Fibroblast of lung (primary cell): ENCODE results near the gene SMIM36. TPM values are rescaled to one million over a fixed set of nuclear protein-coding genes. Genes with fewer than 3 reads are reported as not detected.
"Not testable (repeated sequence)": the region's sequence is repeated elsewhere in the genome, so short reads cannot be mapped to it uniquely, and the experiment has no call there.

ENCODE experiments used
- DNase-seq, 2 donors: peaks; one replicate each; pipeline versions ENCODE4 v3.0.0 to v3.0.0-alpha.2; 2010; ENCODE audit warnings: low read depth in 2 of 2
- H2AFZ ChIP-seq: 2 replicates; pipeline ENCODE4 v1.5.1; 2012; ENCODE audit warnings: low read length, control low read depth, inconsistent platforms
- H3K27ac ChIP-seq: 2 replicates; pipeline ENCODE4 v1.5.1; 2011; ENCODE audit warnings: low read length, control low read depth; ENCODE audit not compliant: insufficient read depth
- H3K27me3 ChIP-seq: 2 replicates; pipeline ENCODE4 v1.5.1; 2011; ENCODE audit warnings: mild to moderate bottlenecking, low read length; ENCODE audit not compliant: control insufficient read depth, insufficient read depth
- H3K36me3 ChIP-seq: 2 replicates; pipeline ENCODE4 v1.5.1; 2011; ENCODE audit warnings: low read length; ENCODE audit not compliant: control insufficient read depth, insufficient read depth
- H3K4me1 ChIP-seq: 2 replicates; pipeline ENCODE4 v1.5.1; 2011; ENCODE audit warnings: low read length; ENCODE audit not compliant: control insufficient read depth, insufficient read depth; ENCODE audit errors: extremely low read depth
- H3K4me2 ChIP-seq: 2 replicates; pipeline ENCODE4 v1.5.1; 2011; ENCODE audit warnings: low read length, control low read depth; ENCODE audit not compliant: insufficient read depth; ENCODE audit errors: extremely low read depth
- H3K4me3 ChIP-seq, 4 experiments: fragments of 200-600 bp in 1 of 4; sonication (generic) in 1 of 4; replicated peaks in 1 of 4; 2 replicates each; pipeline ENCODE4 v1.5.1; 2011 to 2016; ENCODE audit warnings: low read length in 4 of 4, low read depth in 3 of 4, mild to moderate bottlenecking in 3 of 4, control low read depth in 2 of 4, inconsistent platforms in 1 of 4, mixed read lengths in 1 of 4; ENCODE audit not compliant: insufficient read depth in 1 of 4; ENCODE audit errors: control extremely low read depth in 1 of 4
- H3K79me2 ChIP-seq: 2 replicates; pipeline ENCODE4 v1.5.1; 2012; ENCODE audit warnings: mild to moderate bottlenecking, low read length, inconsistent platforms; ENCODE audit not compliant: control insufficient read depth, insufficient read depth
- H3K9ac ChIP-seq: 2 replicates; pipeline ENCODE4 v1.5.1; 2011; ENCODE audit warnings: mild to moderate bottlenecking, low read length, control low read depth; ENCODE audit not compliant: insufficient read depth
- H3K9me3 ChIP-seq: 2 replicates; pipeline ENCODE4 v1.5.1; 2012; ENCODE audit warnings: low read depth, low read length; ENCODE audit not compliant: control insufficient read depth, insufficient read depth
- H4K20me1 ChIP-seq: 2 replicates; pipeline ENCODE4 v1.5.1; 2011; ENCODE audit warnings: low read length; ENCODE audit not compliant: control insufficient read depth, insufficient read depth; ENCODE audit errors: extremely low read depth
- EZH2 ChIP-seq: IDR thresholded peaks from 2 replicates; pipeline ENCODE4 v1.5.1; 2012; ENCODE audit warnings: low read length, control low read depth, mild to moderate bottlenecking; ENCODE audit errors: missing control alignments
- polyA plus RNA-seq, 2 donors: library from polyadenylated mRNA; depleted of rRNA in 1 of 2; stranded (reverse) in 1 of 2; unstranded in 1 of 2; fragments of >200 nt; gene quantifications; 2 replicates each; pipeline ENCODE4 v1.2.1, GENCODE V29; 2011 to 2012; ENCODE audit warnings: missing spikeins in 1 of 2
- total RNA-seq: library from RNA; depleted of rRNA; stranded (reverse); fragments of >200 nt; gene quantifications from 2 replicates; pipeline ENCODE4 v1.2.1, GENCODE V29; 2014
- TF ChIP-seq, protein P1 (sequence below), 2 donors: IDR thresholded peaks in 1 of 2; conservative IDR thresholded peaks in 1 of 2; 1 replicate in 1 of 2; 2 replicates in 1 of 2; pipeline ENCODE4 v1.5.1; 2011 to 2012; ENCODE audit warnings: low read length in 2 of 2, control low read depth in 1 of 2, inconsistent platforms in 1 of 2, low read depth in 1 of 2, mild to moderate bottlenecking in 1 of 2

The SMIM36 gene
- total and polyA plus RNA-seq, 2 donors (not counting 1 experiment from before 2014, with no cell fraction given), result not detected

- H4K20me1 ChIP-seq, result no peaks in the 10 kb centered on the region
- H3K79me2 ChIP-seq, result no peaks in the 10 kb centered on the region
- no peaks in the 10 kb centered on the region for H3K9me3 ChIP-seq
- peaks cover 21% of the 10 kb centered on the region for H3K4me1 ChIP-seq
- no peak overlapping the region for H3K9ac ChIP-seq
- H3K36me3 ChIP-seq, result no peaks in the 10 kb centered on the region
- H3K4me3 ChIP-seq, result no peak overlapping the region
- DNase-seq, result peak in 1 of 2 donors; percentile 58
- no peak for TF ChIP-seq EZH2
- TF ChIP-seq, protein P1, sequence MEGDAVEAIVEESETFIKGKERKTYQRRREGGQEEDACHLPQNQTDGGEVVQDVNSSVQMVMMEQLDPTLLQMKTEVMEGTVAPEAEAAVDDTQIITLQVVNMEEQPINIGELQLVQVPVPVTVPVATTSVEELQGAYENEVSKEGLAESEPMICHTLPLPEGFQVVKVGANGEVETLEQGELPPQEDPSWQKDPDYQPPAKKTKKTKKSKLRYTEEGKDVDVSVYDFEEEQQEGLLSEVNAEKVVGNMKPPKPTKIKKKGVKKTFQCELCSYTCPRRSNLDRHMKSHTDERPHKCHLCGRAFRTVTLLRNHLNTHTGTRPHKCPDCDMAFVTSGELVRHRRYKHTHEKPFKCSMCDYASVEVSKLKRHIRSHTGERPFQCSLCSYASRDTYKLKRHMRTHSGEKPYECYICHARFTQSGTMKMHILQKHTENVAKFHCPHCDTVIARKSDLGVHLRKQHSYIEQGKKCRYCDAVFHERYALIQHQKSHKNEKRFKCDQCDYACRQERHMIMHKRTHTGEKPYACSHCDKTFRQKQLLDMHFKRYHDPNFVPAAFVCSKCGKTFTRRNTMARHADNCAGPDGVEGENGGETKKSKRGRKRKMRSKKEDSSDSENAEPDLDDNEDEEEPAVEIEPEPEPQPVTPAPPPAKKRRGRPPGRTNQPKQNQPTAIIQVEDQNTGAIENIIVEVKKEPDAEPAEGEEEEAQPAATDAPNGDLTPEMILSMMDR (conservative IDR thresholded peaks at IDR 0.05 in 1 of 2, IDR thresholded peaks at IDR 0.05 in 1 of 2; ENCODE audit: low read depth in 1 of 2, low read length in 2 of 2), result no peak
- peak overlapping the region; percentile 54 for H3K4me2 ChIP-seq
- H3K27ac ChIP-seq, result peak overlapping the region; percentile 83
- H3K27me3 ChIP-seq, result no peaks in the 10 kb centered on the region
- no peak overlapping the region for H2AFZ ChIP-seq
These were observed 78.8 kb downstream of the SMIM36 start for GRCh38 chr17:55432358-55433028.

DNA sequence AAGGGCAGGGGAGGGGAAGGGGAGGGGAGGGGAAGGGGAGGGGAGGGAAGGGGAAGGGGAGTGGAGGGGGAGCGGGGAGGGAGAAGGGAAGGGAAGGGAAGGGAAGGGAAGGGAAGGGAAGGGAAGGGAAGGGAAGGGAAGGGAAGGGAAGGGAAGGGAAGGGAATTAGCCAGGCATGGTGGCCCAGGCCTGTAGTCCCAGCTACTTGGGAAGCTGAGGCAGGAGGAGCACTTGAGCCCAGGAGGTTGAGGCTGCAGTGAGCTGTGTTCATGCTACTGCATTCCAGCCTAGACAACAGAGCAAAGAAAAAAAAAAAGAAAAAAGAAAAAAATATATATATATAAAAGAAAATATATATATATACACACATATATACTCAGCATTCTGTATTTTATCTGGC is 79.3 kb downstream of the SMIM36 start:
- not testable (repeated sequence) for H3K9ac ChIP-seq, H3K79me2 ChIP-seq, H3K27me3 ChIP-seq, H3K9me3 ChIP-seq, H4K20me1 ChIP-seq, H2AFZ ChIP-seq, H3K4me2 ChIP-seq, H3K27ac ChIP-seq, H3K4me3 ChIP-seq, H3K36me3 ChIP-seq, DNase-seq
- H3K4me1 ChIP-seq, result peaks cover 21% of the 10 kb centered on the region

DNA sequence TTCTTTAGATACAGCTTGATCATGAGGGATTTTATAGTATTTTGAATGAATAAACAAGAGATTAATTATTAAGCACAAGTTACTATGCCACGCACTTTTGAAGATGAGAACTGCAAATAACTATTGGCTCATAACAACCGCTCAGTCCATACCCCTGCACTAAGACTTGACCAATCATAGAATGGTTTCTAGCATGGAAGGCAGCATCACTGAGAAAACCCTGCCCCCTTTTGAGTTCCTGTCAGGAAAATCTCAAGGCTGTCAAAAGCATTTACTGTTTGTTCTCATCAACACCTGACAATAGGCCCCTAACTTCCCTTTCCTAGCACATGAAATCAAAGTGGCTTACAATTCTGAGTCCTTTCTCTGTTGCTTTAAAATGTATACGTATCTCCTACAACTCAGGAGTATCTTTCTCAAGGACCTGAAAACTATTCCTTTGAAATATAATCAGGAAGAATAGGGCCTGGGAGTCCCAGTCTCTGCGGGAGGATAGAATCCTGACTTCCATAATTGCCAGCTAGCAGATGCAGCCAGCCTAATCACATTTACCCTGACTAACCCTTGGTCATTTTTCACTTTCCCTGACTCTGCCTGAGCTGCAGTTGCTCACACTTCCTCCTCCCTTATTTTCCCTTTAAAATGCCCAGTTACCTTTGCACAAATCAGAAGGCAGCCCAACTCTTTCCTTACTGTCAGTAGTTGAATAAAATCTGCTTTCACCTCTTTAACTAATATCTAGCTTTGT is 80.5 kb downstream of the SMIM36 start:
- no peaks in the 10 kb centered on the region for H3K27me3 ChIP-seq
- H3K79me2 ChIP-seq, result no peaks in the 10 kb centered on the region
- DNase-seq, result no peak
- no peaks in the 10 kb centered on the region for H4K20me1 ChIP-seq
- no peak for TF ChIP-seq EZH2
- TF ChIP-seq, protein P1 (conservative IDR thresholded peaks at IDR 0.05 in 1 of 2, IDR thresholded peaks at IDR 0.05 in 1 of 2; ENCODE audit: low read depth in 1 of 2, low read length in 2 of 2), result no peak
- no peak overlapping the region for H3K4me3 ChIP-seq
- no peaks in the 10 kb centered on the region for H3K9me3 ChIP-seq
- no peak overlapping the region for H3K4me2 ChIP-seq
- no peak overlapping the region for H2AFZ ChIP-seq
- no peak overlapping the region for H3K9ac ChIP-seq
- H3K36me3 ChIP-seq, result no peaks in the 10 kb centered on the region
- H3K4me1 ChIP-seq, result peaks cover 21% of the 10 kb centered on the region
- no peak overlapping the region for H3K27ac ChIP-seq
